K562 (cell line): ENCODE results near the gene S100G. TPM values are rescaled to one million over a fixed set of nuclear protein-coding genes. Genes with fewer than 3 reads are reported as not detected.
A peak's percentile ranks its signal among the peaks of the same experiment; 100 is the strongest.

Source experiments
- ARHGAP35 ChIP-seq: fragments of 450-650 bp; IDR thresholded peaks from 2 replicates; pipeline ENCODE4 v1.6.1; 2018; ENCODE audit not compliant: partially characterized antibody
- BCOR ChIP-seq: fragments of 450-650 bp; IDR thresholded peaks from 2 replicates; pipeline ENCODE4 v1.6.1; 2016
- COPS2 ChIP-seq: fragments of 450-650 bp; conservative IDR thresholded peaks from 2 replicates; pipeline ENCODE4 v1.6.1; 2016; ENCODE audit warnings: mild to moderate bottlenecking, moderate library complexity
- DPF2 ChIP-seq: fragments of 450-650 bp; IDR thresholded peaks from 2 replicates; pipeline ENCODE4 v1.6.1; 2016
- ESRRA ChIP-seq: fragments of 450-650 bp; IDR thresholded peaks from 2 replicates; pipeline ENCODE4 v1.6.1; 2014; ENCODE audit warnings: low read depth, mild to moderate bottlenecking, moderate library complexity, borderline replicate concordance
- ETS2 ChIP-seq: IDR thresholded peaks from 2 replicates; pipeline ENCODE4 v1.6.1; 2016; ENCODE audit warnings: borderline replicate concordance, missing genetic modification characterization, mild to moderate bottlenecking, moderate library complexity, missing compliant biosample characterization; ENCODE audit not compliant: poor library complexity, severe bottlenecking
- KLF13 ChIP-seq: fragments of 450-650 bp; IDR thresholded peaks from 2 replicates; pipeline ENCODE4 v1.6.1; 2016; ENCODE audit warnings: missing genetic modification characterization, low read depth, mild to moderate bottlenecking, missing compliant biosample characterization, moderate library complexity, borderline replicate concordance
- KLF6 ChIP-seq: fragments of 250-450 bp; sonication (Bioruptor Pico); IDR thresholded peaks from 2 replicates; pipeline ENCODE4 v1.4.0; 2020; ENCODE audit warnings: mild to moderate bottlenecking, moderate library complexity, borderline replicate concordance
- MXI1 ChIP-seq: IDR thresholded peaks from 2 replicates; pipeline ENCODE4 v1.6.1; 2011; ENCODE audit warnings: low read depth, mild to moderate bottlenecking, improper control_type of control experiment, low read length
- NELFE ChIP-seq: IDR thresholded peaks from 2 replicates; pipeline ENCODE4 v1.6.1; 2011; ENCODE audit warnings: mild to moderate bottlenecking; ENCODE audit not compliant: insufficient read depth, insufficient read length
- NFATC3 ChIP-seq: fragments of 450-650 bp; IDR thresholded peaks from 2 replicates; pipeline ENCODE4 v1.6.1; 2017; ENCODE audit warnings: mild to moderate bottlenecking
- NR2C2 ChIP-seq, 2 experiments: fragments of 200-800 bp in 1 of 2; sonication (Bioruptor generic) in 1 of 2; sonication (generic) in 1 of 2; formaldehyde crosslinking in 1 of 2; IDR thresholded peaks; 2 replicates each; pipeline versions ENCODE4 v1.6.1 to v1.8.0; 2016 to 2022; ENCODE audit warnings: mild to moderate bottlenecking in 1 of 2, missing compliant biosample characterization in 1 of 2, missing genetic modification characterization in 1 of 2, missing genetic modification reagents in 1 of 2
- PPARD ChIP-seq: fragments of 250-450 bp; sonication (Bioruptor Pico); IDR thresholded peaks from 2 replicates; pipeline ENCODE4 v1.8.0; 2022; ENCODE audit warnings: inconsistent platforms, mild to moderate bottlenecking, moderate library complexity
- PURB ChIP-seq: sonication (generic); formaldehyde crosslinking; IDR thresholded peaks from 2 replicates; pipeline ENCODE4 v1.9.0; 2021; ENCODE audit warnings: low read depth, mild to moderate bottlenecking, missing genetic modification reagents
- RBFOX2 ChIP-seq: fragments of 200-400 bp; formaldehyde crosslinking; IDR thresholded peaks from 2 replicates; pipeline ENCODE4 v1.6.1; 2017; ENCODE audit warnings: low read depth, mild to moderate bottlenecking, low read length, moderate library complexity
- ZNF121 ChIP-seq: sonication (generic); formaldehyde crosslinking; conservative IDR thresholded peaks from 2 replicates; pipeline ENCODE4 v1.8.0; 2022; ENCODE audit warnings: missing genetic modification reagents
- ZNF184 ChIP-seq: sonication (generic); formaldehyde crosslinking; IDR thresholded peaks from 2 replicates; pipeline ENCODE4 v1.5.0; 2020; ENCODE audit warnings: missing genetic modification reagents
- ZNF311 ChIP-seq: fragments of 250-450 bp; sonication (Bioruptor Pico); IDR thresholded peaks from 2 replicates; pipeline ENCODE4 v1.4.0; 2020; ENCODE audit warnings: mild to moderate bottlenecking, moderate library complexity
- ZNF316 ChIP-seq: fragments of 450-650 bp; IDR thresholded peaks from 2 replicates; pipeline ENCODE4 v1.6.1; 2016
- ZNF707 ChIP-seq: fragments of 250-450 bp; sonication (Bioruptor Pico); conservative IDR thresholded peaks from 2 replicates; pipeline ENCODE4 v1.8.0; 2022; ENCODE audit warnings: inconsistent platforms, mild to moderate bottlenecking, moderate library complexity
- ZNF764 ChIP-seq: fragments of 250-450 bp; sonication (Bioruptor Pico); IDR thresholded peaks from 2 replicates; pipeline ENCODE4 v1.4.0; 2020; ENCODE audit warnings: low read depth, mild to moderate bottlenecking, moderate library complexity
- polyA plus RNA-seq, 8 experiments: library from polyadenylated mRNA; depleted of rRNA in 4 of 8; stranded (reverse) in 5 of 8; unstranded in 3 of 8; fragments of >200 nt; fragmentation: Nextera tagmentation in 2 of 8; fragmentation: Illumina TruSeq in 1 of 8; extraction: Ambion mirVana in 2 of 8; extraction: Trizol in 1 of 8; gene quantifications; 2 replicates each; pipeline versions ENCODE4 v1.2.1 to v1.2.3, GENCODE V29; 2011 to 2014; ENCODE audit warnings: inconsistent platforms in 1 of 8, missing spikeins in 1 of 8
- total RNA-seq, 7 experiments: library from RNA; depleted of rRNA in 6 of 7; stranded (reverse); fragments of >200 nt in 6 of 7; fragmentation: Illumina TruSeq in 2 of 7; extraction: Trizol in 2 of 7; gene quantifications; 2 replicates each; pipeline versions ENCODE4 v1.2.1 to v1.2.3, GENCODE V29; 2011 to 2021; ENCODE audit warnings: low replicate concordance in 1 of 7
- TF ChIP-seq, protein P1 (sequence below): IDR thresholded peaks from 2 replicates; pipeline ENCODE4 v1.6.1; 2012; ENCODE audit warnings: low read depth, low read length, improper control_type of control experiment, borderline replicate concordance
- TF ChIP-seq, protein P2 (sequence below): fragments of 450-650 bp; IDR thresholded peaks from 2 replicates; pipeline ENCODE4 v1.6.1; 2016; ENCODE audit warnings: low read depth, mild to moderate bottlenecking, moderate library complexity
- TF ChIP-seq, protein P3 (sequence below): sonication (generic); formaldehyde crosslinking; IDR thresholded peaks from 2 replicates; pipeline ENCODE4 v1.8.1; 2023; ENCODE audit warnings: mild to moderate bottlenecking, missing genetic modification reagents
- TF ChIP-seq, protein P4 (sequence below): conservative IDR thresholded peaks from 2 replicates; pipeline ENCODE4 v1.6.1; 2011; ENCODE audit warnings: low read depth, mild to moderate bottlenecking, low read length; ENCODE audit not compliant: control insufficient read depth

The S100G gene
- total and polyA plus RNA-seq, 9 of the 15 experiments (the other 6 are each of a cell fraction or from before 2014, with no cell fraction given) = not detected

DNA sequence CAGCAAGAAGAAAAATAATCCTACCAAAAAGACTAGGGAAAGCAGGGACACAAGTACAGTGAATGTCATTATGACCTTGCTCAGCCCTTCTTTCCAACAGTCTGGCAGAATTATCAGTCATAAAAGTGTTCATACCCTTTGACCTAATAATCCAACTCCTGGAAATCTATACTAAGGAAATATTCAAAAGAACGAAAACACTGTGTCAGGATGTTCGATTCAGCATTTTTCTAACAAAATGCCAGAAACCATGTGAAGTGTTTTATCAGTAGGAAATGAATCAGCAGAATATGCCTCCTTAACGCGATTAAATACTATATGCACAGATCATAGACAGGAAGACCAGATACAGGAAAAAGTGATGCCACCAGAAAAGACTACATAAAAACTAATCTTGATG, 16.2 kb upstream of the S100G start (continued):
- TF ChIP-seq ARHGAP35 (no peak), ZNF184 (CRISPR knock-in tag) (no peak), NFATC3 (no peak), PURB (CRISPR knock-in tag) (no peak), ZNF316 (peak; percentile 99), ESRRA (peak; percentile 71), DPF2 (peak; percentile 86), MXI1 (no peak), ZNF311 (CRISPR knock-in tag) (no peak), BCOR (no peak), COPS2 (no peak), PPARD (CRISPR knock-in tag) (no peak), ZNF764 (no peak), NR2C2 (CRISPR knock-in tag; IDR thresholded peaks at IDR 0.05) (no peak), NR2C2 (tag; IDR thresholded peaks at IDR 0.05) (peak; percentile 43; the same call in 1 of the 2 replicates), ZNF707 (CRISPR knock-in tag) (no peak), KLF6 (no peak), KLF13 (no peak), ZNF121 (CRISPR knock-in tag) (no peak), RBFOX2 (no peak), NELFE (no peak), ETS2 (tag) (no peak)
- TF ChIP-seq, protein P1, sequence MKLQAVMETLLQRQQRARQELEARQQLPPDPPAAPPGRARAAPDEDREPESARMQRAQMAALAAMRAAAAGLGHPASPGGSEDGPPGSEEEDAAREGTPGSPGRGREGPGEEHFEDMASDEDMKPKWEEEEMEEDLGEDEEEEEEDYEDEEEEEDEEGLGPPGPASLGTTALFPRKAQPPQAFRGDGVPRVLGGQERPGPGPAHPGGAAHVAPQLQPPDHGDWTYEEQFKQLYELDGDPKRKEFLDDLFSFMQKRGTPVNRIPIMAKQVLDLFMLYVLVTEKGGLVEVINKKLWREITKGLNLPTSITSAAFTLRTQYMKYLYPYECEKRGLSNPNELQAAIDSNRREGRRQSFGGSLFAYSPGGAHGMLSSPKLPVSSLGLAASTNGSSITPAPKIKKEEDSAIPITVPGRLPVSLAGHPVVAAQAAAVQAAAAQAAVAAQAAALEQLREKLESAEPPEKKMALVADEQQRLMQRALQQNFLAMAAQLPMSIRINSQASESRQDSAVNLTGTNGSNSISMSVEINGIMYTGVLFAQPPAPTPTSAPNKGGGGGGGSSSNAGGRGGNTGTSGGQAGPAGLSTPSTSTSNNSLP = peak; percentile 75
- TF ChIP-seq, protein P2, sequence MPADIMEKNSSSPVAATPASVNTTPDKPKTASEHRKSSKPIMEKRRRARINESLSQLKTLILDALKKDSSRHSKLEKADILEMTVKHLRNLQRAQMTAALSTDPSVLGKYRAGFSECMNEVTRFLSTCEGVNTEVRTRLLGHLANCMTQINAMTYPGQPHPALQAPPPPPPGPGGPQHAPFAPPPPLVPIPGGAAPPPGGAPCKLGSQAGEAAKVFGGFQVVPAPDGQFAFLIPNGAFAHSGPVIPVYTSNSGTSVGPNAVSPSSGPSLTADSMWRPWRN = no peak
- TF ChIP-seq, protein P3, sequence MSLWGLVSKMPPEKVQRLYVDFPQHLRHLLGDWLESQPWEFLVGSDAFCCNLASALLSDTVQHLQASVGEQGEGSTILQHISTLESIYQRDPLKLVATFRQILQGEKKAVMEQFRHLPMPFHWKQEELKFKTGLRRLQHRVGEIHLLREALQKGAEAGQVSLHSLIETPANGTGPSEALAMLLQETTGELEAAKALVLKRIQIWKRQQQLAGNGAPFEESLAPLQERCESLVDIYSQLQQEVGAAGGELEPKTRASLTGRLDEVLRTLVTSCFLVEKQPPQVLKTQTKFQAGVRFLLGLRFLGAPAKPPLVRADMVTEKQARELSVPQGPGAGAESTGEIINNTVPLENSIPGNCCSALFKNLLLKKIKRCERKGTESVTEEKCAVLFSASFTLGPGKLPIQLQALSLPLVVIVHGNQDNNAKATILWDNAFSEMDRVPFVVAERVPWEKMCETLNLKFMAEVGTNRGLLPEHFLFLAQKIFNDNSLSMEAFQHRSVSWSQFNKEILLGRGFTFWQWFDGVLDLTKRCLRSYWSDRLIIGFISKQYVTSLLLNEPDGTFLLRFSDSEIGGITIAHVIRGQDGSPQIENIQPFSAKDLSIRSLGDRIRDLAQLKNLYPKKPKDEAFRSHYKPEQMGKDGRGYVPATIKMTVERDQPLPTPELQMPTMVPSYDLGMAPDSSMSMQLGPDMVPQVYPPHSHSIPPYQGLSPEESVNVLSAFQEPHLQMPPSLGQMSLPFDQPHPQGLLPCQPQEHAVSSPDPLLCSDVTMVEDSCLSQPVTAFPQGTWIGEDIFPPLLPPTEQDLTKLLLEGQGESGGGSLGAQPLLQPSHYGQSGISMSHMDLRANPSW = no peak
- TF ChIP-seq, protein P4, sequence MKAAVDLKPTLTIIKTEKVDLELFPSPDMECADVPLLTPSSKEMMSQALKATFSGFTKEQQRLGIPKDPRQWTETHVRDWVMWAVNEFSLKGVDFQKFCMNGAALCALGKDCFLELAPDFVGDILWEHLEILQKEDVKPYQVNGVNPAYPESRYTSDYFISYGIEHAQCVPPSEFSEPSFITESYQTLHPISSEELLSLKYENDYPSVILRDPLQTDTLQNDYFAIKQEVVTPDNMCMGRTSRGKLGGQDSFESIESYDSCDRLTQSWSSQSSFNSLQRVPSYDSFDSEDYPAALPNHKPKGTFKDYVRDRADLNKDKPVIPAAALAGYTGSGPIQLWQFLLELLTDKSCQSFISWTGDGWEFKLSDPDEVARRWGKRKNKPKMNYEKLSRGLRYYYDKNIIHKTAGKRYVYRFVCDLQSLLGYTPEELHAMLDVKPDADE = no peak
